ENCODE measurements around the gene DCAF5. TPM values are rescaled to one million over a fixed set of nuclear protein-coding genes. Genes with fewer than 3 reads are reported as not detected.
"Not testable (repeated sequence)": the region's sequence is repeated elsewhere in the genome, so short reads cannot be mapped to it uniquely, and the experiment has no call there.

Gene DCAF5
- total RNA-seq, 1 donor from 2014 or later, result 11.5 TPM

- no peak for DNase-seq (ENCODE audit: low read depth in 2 of 2)
Observed at GRCh38 chr14:69073915-69074314, 79.0 kb downstream of the DCAF5 start.

GRCh38 chr14:69073429-69073828 is 79.5 kb downstream of the DCAF5 start:
- no peak for DNase-seq (ENCODE audit: low read depth in 2 of 2)

DNA sequence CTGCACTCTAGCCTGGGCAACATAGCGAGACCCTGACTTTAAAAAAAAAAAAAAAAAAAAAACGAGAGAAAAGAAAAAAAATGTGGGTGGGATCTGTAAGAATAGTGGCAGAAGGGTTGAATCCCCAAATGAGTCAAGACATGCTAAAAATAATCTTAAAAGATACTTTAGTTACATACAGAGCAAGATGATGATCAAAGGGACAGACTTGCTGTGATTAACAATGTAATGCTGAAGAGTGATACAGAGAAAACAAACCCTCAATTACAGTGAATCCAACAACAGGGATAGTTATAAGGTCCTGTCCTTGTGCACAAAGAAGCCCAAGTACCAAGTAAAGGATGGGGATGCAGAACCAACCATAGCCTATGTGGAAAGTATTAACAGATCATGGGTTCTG is 80.3 kb downstream of the DCAF5 start:
- no peak for DNase-seq (ENCODE audit: low read depth in 2 of 2)

GRCh38 chr14:69068744-69069421 is 84.0 kb downstream of the DCAF5 start:
- no peak for DNase-seq (ENCODE audit: low read depth in 2 of 2)

- DNase-seq (ENCODE audit: low read depth in 2 of 2), result no peak
Observed at GRCh38 chr14:69066396-69067171, 86.3 kb downstream of the DCAF5 start.

DNA sequence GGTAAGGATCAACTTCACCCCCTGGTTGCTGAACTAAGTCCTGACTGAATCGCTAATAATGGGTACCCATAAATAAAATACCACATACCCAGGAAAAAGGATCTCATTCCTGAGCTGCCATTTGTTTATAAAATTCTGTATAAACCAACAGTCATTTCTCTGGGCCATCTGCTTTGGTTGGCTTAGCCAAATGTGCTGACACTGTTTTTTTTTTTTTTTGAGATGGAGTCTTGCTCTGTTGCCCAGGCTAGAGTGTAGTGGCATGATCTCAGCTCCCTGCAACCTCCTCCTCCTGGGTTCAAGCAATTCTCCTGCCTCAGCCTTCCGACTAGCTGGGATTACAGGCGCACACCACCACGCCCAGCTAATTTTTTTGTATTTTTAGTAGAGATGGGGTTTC is 87.0 kb downstream of the DCAF5 start:
- DNase-seq (ENCODE audit: low read depth in 2 of 2), result not testable (repeated sequence)

DNA sequence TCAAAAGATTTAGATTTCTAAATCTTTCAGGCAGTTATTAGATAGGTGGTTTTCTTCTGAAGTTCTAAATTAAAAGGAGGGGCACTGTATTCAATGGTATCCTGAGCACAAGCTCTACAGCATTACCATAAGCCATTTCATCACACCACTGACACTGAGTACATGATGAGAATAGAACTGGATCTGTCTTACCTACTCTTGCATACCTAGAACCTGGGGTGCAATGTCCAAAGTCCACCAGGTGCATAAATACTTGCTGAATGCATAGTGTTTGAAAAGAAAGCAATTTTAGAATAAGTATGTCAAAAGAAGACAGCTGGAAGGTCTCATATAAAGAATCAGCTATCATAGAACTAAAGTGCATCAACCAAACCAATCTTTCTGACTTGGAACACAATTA is 88.3 kb downstream of the DCAF5 start:
- DNase-seq (ENCODE audit: low read depth in 2 of 2), result no peak

GRCh38 chr14:69059658-69060623 is 93.0 kb downstream of the DCAF5 start:
- DNase-seq (ENCODE audit: low read depth in 2 of 2), result peak in 1 of 2 donors; percentile 94

DNA sequence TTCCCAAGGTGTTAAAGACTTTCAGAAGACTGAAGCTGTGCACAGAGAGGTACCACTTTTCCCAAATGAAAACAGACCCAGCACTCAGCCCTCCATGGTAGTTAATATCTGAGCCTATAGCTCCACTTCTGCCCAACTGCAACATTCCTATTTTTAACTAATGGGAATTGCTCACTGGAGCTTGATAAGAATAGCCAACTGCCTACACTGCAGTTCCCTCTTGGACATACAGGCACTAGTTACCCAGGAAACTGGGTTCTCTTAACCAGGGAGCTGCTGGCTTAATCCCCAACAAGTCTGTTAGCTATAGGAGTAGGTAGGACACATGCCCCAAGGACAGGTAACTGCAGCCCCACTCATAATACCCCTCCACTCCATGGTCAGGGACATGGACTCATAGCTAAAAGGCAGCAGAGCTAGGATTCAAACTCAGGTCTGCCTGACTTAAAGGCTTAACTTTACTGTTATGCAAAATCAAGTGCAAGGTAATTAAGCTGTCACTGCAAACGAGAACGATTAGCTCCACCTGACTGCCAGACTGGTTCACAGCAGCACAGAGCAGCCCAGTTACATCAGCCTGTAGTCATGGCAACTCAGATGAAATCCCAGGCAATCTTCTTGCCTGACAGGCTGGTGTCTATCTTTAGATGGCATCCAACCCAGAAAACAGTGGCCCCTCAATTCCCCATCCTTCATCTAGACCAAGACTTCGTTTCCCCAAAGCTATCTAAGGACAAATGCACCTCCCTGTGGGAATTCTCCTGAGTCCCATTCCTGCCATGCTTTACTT is 96.7 kb downstream of the DCAF5 start:
- peak; percentile 65 to 82 for DNase-seq (ENCODE audit: low read depth in 2 of 2)

GRCh38 chr14:69055125-69055524 is 97.8 kb downstream of the DCAF5 start:
- peak; percentile 67 to 99 for DNase-seq (ENCODE audit: low read depth in 2 of 2)

DNA sequence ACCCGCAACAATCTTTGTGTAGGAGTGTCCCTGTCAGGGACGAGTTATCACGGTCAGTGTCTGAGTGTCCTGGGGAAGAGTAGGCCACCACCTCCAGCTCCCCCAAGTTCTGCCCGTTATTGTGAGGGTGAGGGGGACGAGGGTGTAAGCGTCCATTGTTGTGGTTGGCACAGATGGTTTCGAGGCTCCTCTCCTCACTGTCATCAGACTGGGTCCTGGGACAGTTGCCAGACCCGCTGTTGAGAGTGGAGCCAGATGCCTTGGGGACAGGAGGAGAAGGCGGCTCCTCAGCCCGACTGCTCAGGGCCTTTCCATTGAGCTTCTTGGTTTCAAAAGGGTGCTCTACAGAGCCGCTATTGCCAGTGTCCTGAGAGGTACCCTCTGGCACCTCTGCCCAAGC is 98.9 kb downstream of the DCAF5 start:
- no peak for DNase-seq (ENCODE audit: low read depth in 2 of 2)

DNA sequence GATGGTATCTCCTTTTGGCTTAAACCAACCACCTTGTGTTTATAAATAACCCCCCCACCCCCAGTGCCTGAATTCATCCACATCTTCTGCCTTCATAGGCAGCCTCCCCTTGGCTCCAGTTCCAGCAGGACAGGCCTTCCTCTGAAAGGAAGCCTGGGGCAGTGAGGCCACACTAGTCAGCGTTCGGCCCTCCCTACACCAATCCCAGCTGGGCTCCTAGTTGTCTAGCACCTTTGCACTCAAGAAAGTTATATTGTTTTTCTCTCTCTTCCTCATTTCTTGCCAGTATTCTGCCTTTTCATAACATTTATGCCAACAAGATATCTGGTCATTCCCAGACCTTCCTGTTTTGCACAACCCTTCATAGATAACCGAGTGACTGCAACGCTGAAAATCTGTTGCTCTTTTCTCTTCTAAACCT is 100.7 kb downstream of the DCAF5 start:
- DNase-seq (ENCODE audit: low read depth in 2 of 2), result peak; percentile 51 to 81

- peak; percentile 43 to 54 for DNase-seq (ENCODE audit: low read depth in 2 of 2)
Observed at GRCh38 chr14:69050240-69051184, 102.4 kb downstream of the DCAF5 start.

DNA sequence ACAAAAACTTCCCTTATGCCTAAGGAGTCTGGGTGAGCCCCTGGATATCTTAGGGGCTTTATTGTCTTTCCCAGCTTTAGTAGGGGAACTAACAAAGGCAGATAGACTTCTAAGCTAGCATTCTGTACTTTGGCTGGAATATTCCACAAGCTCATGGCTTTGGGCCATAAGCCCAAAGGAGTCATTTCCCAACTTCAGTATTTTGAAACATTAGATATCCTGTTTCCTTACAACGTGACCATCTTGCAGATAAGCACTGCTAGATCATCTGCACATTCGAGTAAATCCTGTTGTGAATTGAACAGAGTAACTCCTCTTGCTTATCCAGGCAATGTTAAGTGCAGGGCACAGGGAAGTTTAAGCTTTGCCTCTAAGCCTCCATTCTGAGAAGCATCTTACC is 103.2 kb downstream of the DCAF5 start:
- peak; percentile 88 to 91 for DNase-seq (ENCODE audit: low read depth in 2 of 2)

GRCh38 chr14:69048456-69048855 is 104.5 kb downstream of the DCAF5 start:
- peak; percentile 52 to 80 for DNase-seq (ENCODE audit: low read depth in 2 of 2)

DNA sequence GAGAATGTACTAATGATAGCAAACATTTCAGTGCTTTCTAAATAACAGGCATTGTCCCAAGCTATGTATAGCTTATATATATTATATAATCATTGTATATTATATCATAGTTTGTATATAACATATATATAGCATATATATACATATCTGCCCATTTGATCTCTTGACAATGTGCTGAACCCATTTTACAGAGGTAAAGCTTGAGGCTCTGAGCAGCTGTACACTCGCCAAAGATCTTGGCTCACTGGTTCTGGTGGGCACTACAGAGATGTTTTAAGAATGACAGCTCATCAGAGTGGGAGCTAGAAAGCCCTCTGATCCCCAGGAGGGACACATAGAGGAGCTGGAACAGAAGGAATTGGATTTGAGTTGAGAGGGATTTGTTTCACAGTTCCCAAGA is 105.7 kb downstream of the DCAF5 start:
- DNase-seq (ENCODE audit: low read depth in 2 of 2), result no peak

DNA sequence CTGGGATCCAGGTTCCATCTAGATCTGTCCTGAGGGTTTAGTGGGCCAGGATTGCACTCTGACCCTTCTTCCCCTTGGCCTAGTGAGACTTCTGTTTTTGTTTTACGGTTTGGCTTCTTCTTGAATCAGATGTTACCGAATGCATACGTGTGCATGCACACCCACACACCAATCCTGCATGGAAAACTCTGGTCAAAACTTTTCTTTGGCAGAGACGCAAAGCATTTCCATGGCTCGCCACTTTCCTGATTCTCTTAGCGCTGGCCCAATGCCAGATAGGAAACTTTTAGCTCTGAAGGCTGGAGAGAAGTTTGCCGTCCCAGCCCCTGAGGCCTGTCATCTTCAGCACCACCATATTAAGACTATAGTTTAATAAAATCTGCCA is 106.5 kb downstream of the DCAF5 start:
- peak; percentile 85 to 97 for DNase-seq (ENCODE audit: low read depth in 2 of 2)

DNA sequence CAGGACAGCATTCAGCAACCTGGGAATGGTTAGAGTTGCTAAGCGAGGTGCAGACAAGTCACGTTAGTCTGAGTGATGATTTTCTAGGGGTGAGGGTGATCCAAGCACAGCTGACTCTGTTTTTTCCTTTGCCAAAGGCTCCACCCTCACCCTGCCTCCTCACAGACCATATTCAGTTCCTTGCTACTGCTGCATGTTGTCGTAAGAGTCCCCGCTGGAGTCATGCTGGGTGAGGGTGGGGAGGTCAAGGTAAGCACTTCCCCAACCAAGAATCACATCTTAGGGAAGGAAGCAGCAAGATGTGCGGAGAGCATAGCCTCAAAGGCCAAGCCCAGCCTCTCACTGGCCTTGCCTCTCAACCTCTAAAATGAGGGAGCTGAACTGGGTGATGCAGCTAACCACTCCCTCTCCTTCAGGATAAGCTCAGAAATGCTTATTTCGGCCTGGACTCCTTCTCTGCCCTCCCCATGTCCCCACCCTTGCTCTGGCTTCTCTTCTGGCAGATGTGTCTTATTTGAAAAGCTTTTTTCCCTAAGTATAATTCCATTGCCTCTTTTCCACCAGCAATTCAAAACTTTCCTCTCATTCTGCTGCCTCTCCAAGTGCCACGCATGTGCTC is 107.0 kb downstream of the DCAF5 start:
- DNase-seq (ENCODE audit: low read depth in 2 of 2), result peak; percentile 50 to 78

- DNase-seq (ENCODE audit: low read depth in 2 of 2), result peak; percentile 72 to 74
Observed at GRCh38 chr14:69044965-69045555, 107.9 kb downstream of the DCAF5 start.
